ENCODE measurements around the gene IL17REL. TPM values are rescaled to one million over a fixed set of nuclear protein-coding genes. Genes with fewer than 3 reads are reported as not detected.

Gene IL17REL
- total and polyA plus RNA-seq, 12 donors: not detected

DNA sequence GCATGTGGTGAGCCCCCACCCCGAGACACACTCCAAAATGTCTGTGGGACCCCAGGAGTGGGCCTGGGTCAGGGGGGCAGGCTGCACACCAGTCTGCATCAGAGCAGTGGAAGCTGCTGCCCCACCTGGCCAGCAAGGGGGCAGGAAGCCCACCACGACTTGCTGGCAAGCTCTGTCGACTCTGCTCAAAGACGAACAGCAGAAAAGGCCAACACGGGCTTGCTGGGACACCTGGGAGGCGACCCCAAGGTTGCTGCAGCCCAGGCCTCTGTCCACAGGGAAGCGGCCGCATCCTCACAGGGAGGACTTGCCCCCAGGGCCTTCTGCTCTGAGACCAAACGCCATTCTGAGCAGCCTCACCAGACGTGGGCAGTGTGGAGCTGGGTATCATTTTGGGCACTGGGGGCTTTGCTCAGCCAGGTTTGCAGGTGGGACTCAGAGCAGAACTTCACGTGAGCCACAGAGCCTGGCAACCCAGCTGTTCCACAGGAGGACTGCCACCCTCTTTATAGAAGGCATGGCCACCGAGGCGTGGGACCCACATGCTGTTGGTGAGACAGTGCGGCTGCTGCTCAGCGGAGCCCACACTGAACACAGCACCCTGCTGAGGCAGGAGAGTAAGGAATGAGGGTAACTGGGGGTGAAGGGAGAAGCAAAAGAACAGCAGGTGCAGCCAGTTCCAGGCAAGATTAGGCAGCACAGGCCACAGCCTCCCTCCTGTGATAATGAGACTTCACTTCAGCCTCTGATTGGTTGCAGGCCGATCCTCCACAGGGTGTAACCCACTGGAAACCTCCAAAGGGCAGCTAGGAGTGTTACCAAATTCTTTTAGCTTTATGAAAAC, 11.0 kb downstream of the IL17REL start:
- no peaks in the 10 kb centered on the region for H3K36me3 ChIP-seq (replicated peaks in 1 of 2)
- intact Hi-C loops (cut with DNase I): no loop called here
- H3K9me3 ChIP-seq (replicated peaks in 1 of 3): no peaks in the 10 kb centered on the region
- TF ChIP-seq, protein P1, sequence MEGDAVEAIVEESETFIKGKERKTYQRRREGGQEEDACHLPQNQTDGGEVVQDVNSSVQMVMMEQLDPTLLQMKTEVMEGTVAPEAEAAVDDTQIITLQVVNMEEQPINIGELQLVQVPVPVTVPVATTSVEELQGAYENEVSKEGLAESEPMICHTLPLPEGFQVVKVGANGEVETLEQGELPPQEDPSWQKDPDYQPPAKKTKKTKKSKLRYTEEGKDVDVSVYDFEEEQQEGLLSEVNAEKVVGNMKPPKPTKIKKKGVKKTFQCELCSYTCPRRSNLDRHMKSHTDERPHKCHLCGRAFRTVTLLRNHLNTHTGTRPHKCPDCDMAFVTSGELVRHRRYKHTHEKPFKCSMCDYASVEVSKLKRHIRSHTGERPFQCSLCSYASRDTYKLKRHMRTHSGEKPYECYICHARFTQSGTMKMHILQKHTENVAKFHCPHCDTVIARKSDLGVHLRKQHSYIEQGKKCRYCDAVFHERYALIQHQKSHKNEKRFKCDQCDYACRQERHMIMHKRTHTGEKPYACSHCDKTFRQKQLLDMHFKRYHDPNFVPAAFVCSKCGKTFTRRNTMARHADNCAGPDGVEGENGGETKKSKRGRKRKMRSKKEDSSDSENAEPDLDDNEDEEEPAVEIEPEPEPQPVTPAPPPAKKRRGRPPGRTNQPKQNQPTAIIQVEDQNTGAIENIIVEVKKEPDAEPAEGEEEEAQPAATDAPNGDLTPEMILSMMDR (IDR thresholded peaks at IDR 0.05): no peak
- no peak for TF ChIP-seq POLR2A (IDR thresholded peaks at IDR 0.05)
- DNase-seq: no peak
- no peak overlapping the region for H3K27ac ChIP-seq
- H3K4me3 ChIP-seq: no peak overlapping the region
- peaks cover 14% of the 10 kb centered on the region for H3K27me3 ChIP-seq
- 78 to 93% (median 84%) methylated on average over 6 to 16 of the region's 16 CpGs for WGBS, 4 donors
- H3K4me1 ChIP-seq (replicated peaks in 1 of 2): peaks cover 0 to 3% of the 10 kb centered on the region in 2 donors

DNA sequence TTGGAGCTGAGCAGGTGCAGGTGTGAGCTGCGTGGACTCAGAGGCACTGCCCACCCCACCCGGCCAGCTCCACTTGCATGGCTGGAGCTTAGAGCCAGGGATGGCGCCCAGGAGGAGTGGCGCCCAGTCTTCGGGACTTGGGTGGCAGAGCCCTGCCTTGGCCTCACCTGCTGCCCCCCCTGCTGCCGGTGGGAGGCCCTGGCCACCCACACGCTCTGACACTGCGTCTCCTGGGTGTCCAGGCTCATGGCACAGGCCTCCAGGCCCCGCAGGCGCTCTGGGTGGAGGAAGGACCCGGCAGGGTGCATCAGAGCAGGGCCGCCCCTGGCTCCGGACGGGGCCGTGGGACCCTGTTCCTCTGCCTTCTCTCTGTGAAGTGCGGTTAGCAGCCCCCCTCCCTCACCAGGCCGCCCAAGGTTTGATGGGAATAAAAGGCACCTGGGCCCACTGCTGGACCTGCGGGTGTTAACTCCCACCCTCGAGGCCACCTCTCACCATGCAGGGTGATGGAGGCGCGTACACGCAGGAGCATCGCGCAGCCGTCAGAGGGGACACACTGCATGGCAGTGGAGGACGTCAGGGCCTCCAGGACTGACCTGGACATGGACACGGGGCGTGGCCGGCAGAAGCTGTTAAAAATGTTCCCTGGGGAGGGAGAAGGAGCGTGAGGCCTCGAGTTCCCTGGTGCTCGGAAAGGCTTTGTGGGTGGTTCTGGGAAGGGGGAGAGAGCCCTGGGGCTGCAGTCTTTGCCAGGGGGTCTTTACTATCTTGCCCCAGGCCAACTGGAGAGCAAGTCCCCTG, 11.8 kb downstream of the IL17REL start:
- no peak for DNase-seq
- no peak overlapping the region for H3K27ac ChIP-seq
- 87 to 94% (median 90%) methylated on average over 13 to 32 of the region's 32 CpGs for WGBS, 4 donors
- peaks cover 14% of the 10 kb centered on the region for H3K27me3 ChIP-seq
- peaks cover 0 to 3% of the 10 kb centered on the region in 2 donors for H3K4me1 ChIP-seq (replicated peaks in 1 of 2)
- H3K4me3 ChIP-seq: no peak overlapping the region
- TF ChIP-seq POLR2A (IDR thresholded peaks at IDR 0.05): no peak
- TF ChIP-seq, protein P1 (IDR thresholded peaks at IDR 0.05): no peak
- H3K9me3 ChIP-seq (replicated peaks in 1 of 3): no peaks in the 10 kb centered on the region
- H3K36me3 ChIP-seq (replicated peaks in 1 of 2): no peaks in the 10 kb centered on the region
- intact Hi-C loops (cut with DNase I): no loop called here

DNA sequence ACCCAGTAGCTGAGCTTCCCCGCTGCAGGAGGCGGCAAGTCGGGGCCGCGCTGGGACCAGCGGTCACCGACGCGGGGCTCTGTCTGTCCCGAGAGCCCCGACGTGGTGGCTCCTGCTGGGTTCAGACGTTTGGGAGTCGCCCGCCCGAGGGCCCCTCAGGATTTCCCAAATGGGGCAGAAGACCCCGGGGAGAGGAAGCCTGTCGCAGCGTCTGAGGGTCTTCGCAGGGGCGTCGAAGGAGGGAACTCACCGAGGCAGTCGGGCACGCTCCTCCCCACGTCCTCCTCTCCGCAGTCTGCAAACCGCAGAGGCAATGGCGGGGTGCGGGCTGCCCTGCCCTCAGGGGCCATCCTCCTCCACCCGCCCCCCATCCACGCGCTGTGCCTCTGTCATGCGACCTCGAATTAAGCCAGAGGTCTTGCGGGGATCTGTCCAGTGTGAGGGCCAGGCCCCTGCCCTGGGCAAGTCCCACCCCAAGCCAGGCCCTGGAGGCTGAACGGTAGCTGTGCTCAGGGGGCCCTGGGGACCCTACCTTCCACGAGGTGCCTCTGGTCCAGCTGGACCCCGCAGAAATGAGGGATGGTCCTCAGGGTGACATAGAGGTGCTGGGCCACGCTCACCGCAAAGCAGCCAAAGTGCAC, 12.5 kb downstream of the IL17REL start:
- H3K27me3 ChIP-seq: peaks cover 14% of the 10 kb centered on the region
- peaks cover 0 to 3% of the 10 kb centered on the region in 2 donors for H3K4me1 ChIP-seq (replicated peaks in 1 of 2)
- no peaks in the 10 kb centered on the region for H3K9me3 ChIP-seq (replicated peaks in 1 of 3)
- H3K27ac ChIP-seq: no peak overlapping the region
- H3K36me3 ChIP-seq (replicated peaks in 1 of 2): no peaks in the 10 kb centered on the region
- TF ChIP-seq, protein P1 (IDR thresholded peaks at IDR 0.05): no peak
- no peak for TF ChIP-seq POLR2A (IDR thresholded peaks at IDR 0.05)
- WGBS, 4 donors: 35 to 56% (median 36%) methylated on average over 14 to 41 of the region's 41 CpGs; no CpG with 5 or more reads in 1 of the 4 donors
- H3K4me3 ChIP-seq: peak overlapping the region in 1 of 4 donors; percentile 38
- DNase-seq: peak in 1 of 7 donors; percentile 17
- intact Hi-C loops (cut with DNase I): no loop called here

All from adrenal gland (tissue), 12 donors.